Measurements from ENCODE around the gene SHLD1.

The SHLD1 gene

GRCh38 chr20:5767493-5768098 is 17.4 kb downstream of the SHLD1 start:
- ChIA-PET CTCF (interaction anchor here (0.7 to 1.3 kb wide), 3 partner anchors 17 to 230 kb away, joined by 3 read pairs; no protein-coding TSS in a partner anchor), POLR2A (interaction anchor here (0.6 kb wide), 1 partner anchor 955 kb away, joined by 3 read pairs; no protein-coding TSS in a partner anchor)
- no peak for TF ChIP-seq CTCF (IDR thresholded peaks at IDR 0.05; ENCODE audit: control extremely low read depth, extremely low read depth, low read depth, missing control alignments)

DNA sequence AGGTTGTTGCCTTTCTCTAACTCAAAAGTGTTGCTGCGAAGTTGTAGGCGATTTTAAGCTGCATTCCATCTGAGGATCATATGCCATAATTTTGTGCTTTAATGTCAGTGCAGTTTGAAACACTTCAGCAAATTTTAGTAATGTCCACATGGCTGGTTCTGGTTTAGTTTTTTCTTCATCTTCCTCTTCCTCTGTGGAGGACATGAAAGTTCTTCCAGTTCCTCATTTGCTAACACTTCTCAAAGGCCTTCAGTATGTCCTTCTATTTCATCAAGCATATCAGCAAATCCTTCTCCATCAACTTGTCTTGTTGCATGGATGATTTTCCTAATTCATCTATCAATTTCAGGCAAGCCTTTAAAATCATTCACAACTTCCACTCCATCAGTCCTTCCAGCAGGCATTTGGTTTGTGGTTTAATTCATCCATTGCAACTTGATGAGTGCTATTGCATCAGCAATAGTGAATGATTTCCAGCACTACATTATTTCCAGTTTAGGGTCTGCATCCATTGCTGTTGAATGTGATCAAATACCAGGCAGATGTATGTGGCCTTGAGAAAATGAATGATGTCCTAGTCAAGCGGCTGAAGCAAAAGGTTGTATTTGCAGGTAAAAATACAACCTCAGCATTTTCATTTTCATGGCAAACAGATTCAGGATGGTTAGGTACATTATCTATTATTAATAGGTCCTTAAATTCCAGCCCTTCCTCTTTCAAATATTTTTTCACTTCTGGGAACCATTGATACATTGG is 20.2 kb downstream of the SHLD1 start:
- CTCF ChIA-PET, result interaction anchor here (1.1 kb wide), 1 partner anchor 18 kb away, joined by 3 read pairs; no protein-coding TSS in a partner anchor
- POLR2A ChIA-PET, result no interaction called here

More at GRCh38 chr20:5767493-5768098, 17.4 kb downstream of the SHLD1 start:
- DNase-seq (ENCODE audit: extremely low spot score), result no peak

DNA sequence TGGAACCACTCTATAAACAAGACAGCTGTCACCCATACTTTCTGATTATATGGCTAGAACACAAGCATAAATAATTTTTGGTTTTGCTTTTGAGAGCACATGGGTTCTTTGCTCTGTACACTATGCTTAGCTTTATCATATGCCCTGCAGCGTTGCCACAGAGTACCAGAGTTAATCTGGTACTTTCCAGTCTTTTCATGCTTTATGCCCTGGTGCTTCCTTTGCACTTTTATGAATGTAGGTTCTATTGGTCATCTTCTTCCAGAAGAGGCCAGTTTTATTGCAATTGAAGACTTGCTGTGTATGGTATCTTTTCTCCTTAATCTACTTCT is 20.8 kb downstream of the SHLD1 start:
- ChIA-PET CTCF (interaction anchor here (1.1 kb wide), 1 partner anchor 17 kb away, joined by 3 read pairs; no protein-coding TSS in a partner anchor), POLR2A (no interaction called here)
- no peak for DNase-seq (ENCODE audit: extremely low spot score)
- TF ChIP-seq CTCF (IDR thresholded peaks at IDR 0.05; ENCODE audit: control extremely low read depth, extremely low read depth, low read depth, missing control alignments), result no peak

More for the DNA sequence above, 20.2 kb downstream of the SHLD1 start:
- DNase-seq (ENCODE audit: extremely low spot score), result no peak
- TF ChIP-seq CTCF (IDR thresholded peaks at IDR 0.05; ENCODE audit: control extremely low read depth, extremely low read depth, low read depth, missing control alignments), result no peak

DNA sequence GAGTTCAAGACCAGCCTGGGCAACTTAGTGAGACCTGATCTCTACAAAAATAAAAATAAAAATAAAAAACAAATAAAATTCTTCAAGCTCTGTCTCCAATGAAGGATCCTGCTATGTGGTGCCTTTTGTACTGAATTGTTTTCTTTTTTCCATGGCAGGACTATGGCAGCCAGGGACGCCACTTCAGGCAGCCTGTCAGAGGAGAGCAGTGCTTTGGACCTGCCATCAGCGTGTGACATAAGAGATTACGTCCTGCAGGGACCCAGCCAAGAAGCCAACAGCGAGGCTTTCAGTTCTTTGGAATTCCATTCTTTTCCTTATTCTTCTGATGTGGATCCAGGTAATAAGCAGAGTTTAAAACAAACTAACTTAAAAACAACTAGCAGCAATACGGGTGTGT is 22.5 kb downstream of the SHLD1 start:
- TF ChIP-seq CTCF (IDR thresholded peaks at IDR 0.05; ENCODE audit: control extremely low read depth, extremely low read depth, low read depth, missing control alignments), result no peak
- DNase-seq (ENCODE audit: extremely low spot score), result no peak
- CTCF ChIA-PET, result interaction anchor here (1.0 to 2.1 kb wide), 2 partner anchors 10 to 15 kb away, joined by 3 to 6 read pairs; no protein-coding TSS in a partner anchor
- POLR2A ChIA-PET, result no interaction called here

DNA sequence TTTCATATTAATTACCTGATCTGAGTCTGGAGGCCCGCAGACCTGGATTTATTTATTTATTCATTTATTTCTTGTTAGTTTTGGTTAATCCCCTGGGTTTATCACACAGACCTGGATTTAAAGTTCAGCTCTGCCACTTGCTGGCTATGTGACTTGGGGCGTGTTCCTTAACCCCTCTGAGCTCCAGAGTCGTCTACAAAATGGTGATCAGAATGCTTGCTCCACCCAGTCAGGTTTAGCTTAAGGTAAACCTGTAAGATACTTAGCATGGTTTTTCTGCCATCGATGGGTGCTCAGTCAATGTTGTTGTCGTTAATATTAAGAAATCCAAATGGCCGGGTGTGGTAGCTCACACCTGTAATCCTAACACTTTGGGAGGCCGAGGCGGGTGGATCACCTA is 23.4 kb downstream of the SHLD1 start:
- ChIA-PET CTCF (interaction anchor here (0.5 to 2.1 kb wide), 3 partner anchors 12 to 21 kb away, joined by 3 to 6 read pairs (median 3); no protein-coding TSS in a partner anchor), POLR2A (no interaction called here)
- no peak for TF ChIP-seq CTCF (IDR thresholded peaks at IDR 0.05; ENCODE audit: control extremely low read depth, extremely low read depth, low read depth, missing control alignments)
- DNase-seq (ENCODE audit: extremely low spot score), result no peak

- TF ChIP-seq CTCF (IDR thresholded peaks at IDR 0.05; ENCODE audit: control extremely low read depth, extremely low read depth, low read depth, missing control alignments), result no peak
- CTCF ChIA-PET, result interaction anchor here (1.0 to 6.0 kb wide), 3 partner anchors 13 to 248 kb away, joined by 3 to 45 read pairs (median 3); no protein-coding TSS in a partner anchor
These were observed 25.9 kb downstream of the SHLD1 start for GRCh38 chr20:5776077-5776476.

More at GRCh38 chr20:5776077-5776476, 25.9 kb downstream of the SHLD1 start:
- POLR2A ChIA-PET, result no interaction called here
- DNase-seq (ENCODE audit: extremely low spot score), result no peak

All from GM10248 (cell line).